Measurements from ENCODE around the gene FHIT. TPM values are rescaled to one million over a fixed set of nuclear protein-coding genes. Genes with fewer than 3 reads are reported as not detected.

Gene FHIT
- total and polyA plus RNA-seq, 2 experiments from 2014 or later = 9.7 to 16.2 TPM

DNA sequence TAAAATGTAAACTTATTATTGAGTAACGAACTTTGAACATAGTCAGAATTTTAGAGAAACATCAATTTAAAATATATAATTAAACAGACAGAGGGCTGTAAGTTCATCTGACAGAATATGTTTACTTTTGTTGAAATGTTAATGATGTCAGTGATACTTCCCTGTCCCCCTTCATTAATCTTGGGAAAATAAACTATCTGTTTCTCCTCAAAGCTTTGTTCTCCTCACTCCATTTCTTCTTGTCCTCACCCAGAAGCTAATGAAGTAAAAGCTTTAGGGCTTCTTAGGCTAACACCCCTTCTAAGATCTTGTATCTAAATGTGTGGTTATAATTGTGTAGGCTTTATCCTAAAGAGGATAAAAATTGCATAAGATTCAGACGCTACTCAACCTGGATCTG is 1031.8 kb downstream of the FHIT start:
- Histone ChIP-seq H3K4me2 (no peak overlapping the region), H3K36me3 (replicated peaks; ENCODE audit: insufficient read depth, low read depth) (no peaks in the 10 kb centered on the region), H3K27ac (no peak overlapping the region), H3K9me3 (ENCODE audit: low read depth) (no peaks in the 10 kb centered on the region), H3K9me2 (replicated peaks; ENCODE audit: insufficient read depth) (no peaks in the 10 kb centered on the region), H3K27me3 (no peaks in the 10 kb centered on the region), H2AFZ (no peak overlapping the region), H3K4me1 (ENCODE audit: insufficient read depth) (peaks cover 9% of the 10 kb centered on the region), H3K79me2 (no peaks in the 10 kb centered on the region), H4K20me1 (ENCODE audit: insufficient read depth, poor library complexity, severe bottlenecking) (no peaks in the 10 kb centered on the region), H3K4me3 (no peak overlapping the region)
- WGBS (ENCODE audit: low lambda C conversion rate, missing lambda C conversion rate) = 78% methylated on average over 2 of the region's 2 CpGs
- DNase-seq (ENCODE audit: low spot score) = no peak
- TF ChIP-seq EZH2phosphoT487 (IDR thresholded peaks at IDR 0.05; ENCODE audit: low read depth, severe bottlenecking, unreplicated experiment) (no peak), EZH2 (IDR thresholded peaks at IDR 0.05; ENCODE audit: borderline replicate concordance) (no peak)
- TF ChIP-seq, protein P1, sequence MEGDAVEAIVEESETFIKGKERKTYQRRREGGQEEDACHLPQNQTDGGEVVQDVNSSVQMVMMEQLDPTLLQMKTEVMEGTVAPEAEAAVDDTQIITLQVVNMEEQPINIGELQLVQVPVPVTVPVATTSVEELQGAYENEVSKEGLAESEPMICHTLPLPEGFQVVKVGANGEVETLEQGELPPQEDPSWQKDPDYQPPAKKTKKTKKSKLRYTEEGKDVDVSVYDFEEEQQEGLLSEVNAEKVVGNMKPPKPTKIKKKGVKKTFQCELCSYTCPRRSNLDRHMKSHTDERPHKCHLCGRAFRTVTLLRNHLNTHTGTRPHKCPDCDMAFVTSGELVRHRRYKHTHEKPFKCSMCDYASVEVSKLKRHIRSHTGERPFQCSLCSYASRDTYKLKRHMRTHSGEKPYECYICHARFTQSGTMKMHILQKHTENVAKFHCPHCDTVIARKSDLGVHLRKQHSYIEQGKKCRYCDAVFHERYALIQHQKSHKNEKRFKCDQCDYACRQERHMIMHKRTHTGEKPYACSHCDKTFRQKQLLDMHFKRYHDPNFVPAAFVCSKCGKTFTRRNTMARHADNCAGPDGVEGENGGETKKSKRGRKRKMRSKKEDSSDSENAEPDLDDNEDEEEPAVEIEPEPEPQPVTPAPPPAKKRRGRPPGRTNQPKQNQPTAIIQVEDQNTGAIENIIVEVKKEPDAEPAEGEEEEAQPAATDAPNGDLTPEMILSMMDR (IDR thresholded peaks at IDR 0.05; ENCODE audit: poor library complexity) = no peak

DNA sequence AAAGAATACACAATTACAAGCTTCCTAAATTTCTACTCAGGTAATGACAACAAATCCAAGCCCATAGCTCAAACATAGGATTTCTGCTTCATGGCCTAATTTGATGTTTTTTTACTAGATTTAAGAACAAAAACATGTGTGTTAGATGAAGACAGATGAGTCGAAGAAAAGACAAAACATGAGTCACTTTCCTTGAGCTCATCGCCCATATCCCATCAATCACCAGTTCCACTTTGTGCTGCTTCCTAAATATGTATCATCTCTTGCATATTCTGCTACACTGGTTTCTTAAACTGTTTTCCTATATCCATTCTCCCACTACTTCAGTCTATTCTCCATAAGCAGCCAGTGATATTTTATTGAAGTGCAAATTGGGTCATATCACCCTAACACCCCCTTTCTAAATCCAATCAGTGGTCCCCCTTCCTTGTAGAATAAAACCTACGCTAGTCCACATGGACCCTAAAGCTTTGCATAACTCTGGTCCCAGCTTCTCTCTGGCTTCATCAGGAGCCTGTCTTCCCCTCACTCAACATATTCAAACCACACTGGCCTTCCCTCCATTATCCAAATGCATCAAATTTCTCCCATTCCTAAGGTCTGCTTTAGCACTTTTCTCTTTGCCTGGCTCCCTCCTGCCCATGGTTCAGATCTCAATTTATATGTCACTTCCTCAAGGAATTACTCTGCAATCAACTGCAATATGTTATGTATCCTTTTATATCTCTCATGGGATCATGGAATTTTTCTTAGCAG is 1033.9 kb downstream of the FHIT start:
- H3K9me2 ChIP-seq (replicated peaks; ENCODE audit: insufficient read depth) = no peaks in the 10 kb centered on the region
- H3K27ac ChIP-seq = no peak overlapping the region
- no peak overlapping the region for H2AFZ ChIP-seq
- no peaks in the 10 kb centered on the region for H3K79me2 ChIP-seq
- 80% methylated on average over 3 of the region's 3 CpGs for WGBS (ENCODE audit: low lambda C conversion rate, missing lambda C conversion rate)
- H4K20me1 ChIP-seq (ENCODE audit: insufficient read depth, poor library complexity, severe bottlenecking) = no peaks in the 10 kb centered on the region
- H3K4me2 ChIP-seq = no peak overlapping the region
- no peaks in the 10 kb centered on the region for H3K36me3 ChIP-seq (replicated peaks; ENCODE audit: insufficient read depth, low read depth)
- H3K9me3 ChIP-seq (ENCODE audit: low read depth) = no peaks in the 10 kb centered on the region
- H3K4me1 ChIP-seq (ENCODE audit: insufficient read depth) = peaks cover 9% of the 10 kb centered on the region
- TF ChIP-seq EZH2 (IDR thresholded peaks at IDR 0.05; ENCODE audit: borderline replicate concordance) (no peak), EZH2phosphoT487 (IDR thresholded peaks at IDR 0.05; ENCODE audit: low read depth, severe bottlenecking, unreplicated experiment) (no peak)
- TF ChIP-seq, protein P1 (IDR thresholded peaks at IDR 0.05; ENCODE audit: poor library complexity) = no peak
- no peaks in the 10 kb centered on the region for H3K27me3 ChIP-seq
- DNase-seq (ENCODE audit: low spot score) = no peak
- no peak overlapping the region for H3K4me3 ChIP-seq

GRCh38 chr3:60216462-60217075 is 1034.7 kb downstream of the FHIT start:
- Histone ChIP-seq H4K20me1 (ENCODE audit: insufficient read depth, poor library complexity, severe bottlenecking) (no peaks in the 10 kb centered on the region), H3K9me3 (ENCODE audit: low read depth) (no peaks in the 10 kb centered on the region), H3K4me1 (ENCODE audit: insufficient read depth) (peaks cover 9% of the 10 kb centered on the region), H3K9me2 (replicated peaks; ENCODE audit: insufficient read depth) (no peaks in the 10 kb centered on the region), H3K27me3 (no peaks in the 10 kb centered on the region), H3K79me2 (no peaks in the 10 kb centered on the region), H2AFZ (no peak overlapping the region), H3K27ac (no peak overlapping the region), H3K4me3 (no peak overlapping the region), H3K4me2 (peak overlapping the region; percentile 31), H3K36me3 (replicated peaks; ENCODE audit: insufficient read depth, low read depth) (no peaks in the 10 kb centered on the region)
- TF ChIP-seq EZH2 (IDR thresholded peaks at IDR 0.05; ENCODE audit: borderline replicate concordance) = no peak
- TF ChIP-seq EZH2phosphoT487 (IDR thresholded peaks at IDR 0.05; ENCODE audit: low read depth, severe bottlenecking, unreplicated experiment) = no peak
- TF ChIP-seq, protein P1 (IDR thresholded peaks at IDR 0.05; ENCODE audit: poor library complexity) = no peak
- no peak for DNase-seq (ENCODE audit: low spot score)
- WGBS (ENCODE audit: low lambda C conversion rate, missing lambda C conversion rate) = 54% methylated on average over 2 of the region's 2 CpGs

Measured in hepatocyte (in vitro differentiated cells).